A549 (cell line): ENCODE results near the gene TCF7L2.

Experiments used
- CHD2 ChIP-seq: fragments of 150-350 bp; IDR thresholded peaks from 2 replicates; pipeline ENCODE4 v1.6.1; 2014; ENCODE audit warnings: low read length; ENCODE audit not compliant: partially characterized antibody
- HDAC2 ChIP-seq: fragments of 200-600 bp; sonication (generic); IDR thresholded peaks from 2 replicates; pipeline ENCODE4 v1.6.1; 2016
- HOXA7 ChIP-seq: fragments of 250-450 bp; sonication (Bioruptor Pico); IDR thresholded peaks from 2 replicates; pipeline ENCODE4 v1.5.0; 2020; ENCODE audit warnings: mild to moderate bottlenecking, moderate library complexity
- HOXB13 ChIP-seq: fragments of 250-450 bp; sonication (Bioruptor Pico); IDR thresholded peaks from 2 replicates; pipeline ENCODE4 v1.5.0; 2020; ENCODE audit warnings: low read depth, mild to moderate bottlenecking, moderate library complexity
- KDM5A ChIP-seq: fragments of 200-600 bp; sonication (generic); IDR thresholded peaks from 2 replicates; pipeline ENCODE4 v1.6.1; 2016; ENCODE audit warnings: antibody characterized with exemption, mild to moderate bottlenecking
- MAFK ChIP-seq: fragments of 450-650 bp; IDR thresholded peaks from 2 replicates; pipeline ENCODE4 v1.6.1; 2014; ENCODE audit not compliant: partially characterized antibody
- MAZ ChIP-seq: fragments of 150-350 bp; IDR thresholded peaks from 2 replicates; pipeline ENCODE4 v1.6.1; 2014; ENCODE audit warnings: antibody characterized with exemption, low read depth, low read length, borderline replicate concordance
- POLR2A ChIP-seq: IDR thresholded peaks from 2 replicates; pipeline ENCODE4 v1.6.1; 2012; ENCODE audit warnings: mild to moderate bottlenecking, low read length
- POLR2AphosphoS2 ChIP-seq: conservative IDR thresholded peaks from 2 replicates; pipeline ENCODE4 v1.6.1; 2012; ENCODE audit warnings: low read length, improper control_type of control experiment, inconsistent platforms
- RFX5 ChIP-seq: fragments of 450-650 bp; IDR thresholded peaks from 2 replicates; pipeline ENCODE4 v1.7.1; 2014; ENCODE audit warnings: antibody characterized with exemption, mild to moderate bottlenecking, moderate library complexity
- TF ChIP-seq, protein P1 (sequence below): fragments of >200 bp; sonication (Bioruptor Twin); formaldehyde crosslinking; IDR thresholded peaks from 3 replicates; pipeline ENCODE4 v1.5.1; 2016
- TF ChIP-seq, protein P2 (sequence below): IDR thresholded peaks from 2 replicates; pipeline ENCODE4 v1.6.1; 2012
- TF ChIP-seq, protein P3 (sequence below): fragments of 250-450 bp; sonication (Bioruptor Pico); IDR thresholded peaks from 2 replicates; pipeline ENCODE4 v1.5.0; 2021; ENCODE audit warnings: mild to moderate bottlenecking, moderate library complexity, borderline replicate concordance

DNA sequence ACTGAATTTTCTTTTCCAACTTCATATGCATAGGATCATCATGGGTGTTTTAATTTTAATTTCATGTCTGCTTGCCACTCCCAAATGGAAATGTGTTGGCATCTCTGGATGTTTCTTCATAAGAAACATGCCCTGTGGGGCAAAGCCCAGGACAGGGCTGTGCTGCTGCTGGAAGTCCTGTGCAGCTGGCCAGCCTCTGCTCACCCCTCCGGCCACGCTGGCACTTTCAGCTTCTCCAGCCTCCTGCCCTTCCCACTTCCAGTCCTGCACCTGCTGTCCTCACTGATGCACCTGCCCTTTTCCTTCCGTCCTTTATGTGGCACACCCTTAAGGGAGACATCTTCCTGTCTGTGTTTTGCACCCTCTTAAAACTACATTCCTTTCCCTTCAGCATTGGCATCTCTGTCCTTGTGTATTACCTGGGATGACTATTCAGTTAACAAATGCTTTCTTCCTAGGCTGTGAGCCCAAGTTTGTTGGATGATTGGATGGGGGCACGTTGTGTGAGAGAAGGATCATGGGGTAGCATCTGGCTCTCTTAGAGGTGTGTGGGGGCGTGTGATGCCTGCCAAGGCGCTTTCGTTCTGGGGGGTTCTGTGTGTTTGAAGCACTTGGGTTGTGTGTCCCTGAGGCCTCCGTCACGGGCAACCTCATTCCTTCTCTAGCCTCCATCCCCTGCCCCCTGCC, 56.8 kb downstream of the TCF7L2 start:
- TF ChIP-seq HOXB13 (CRISPR knock-in tag) (no peak), MAZ (no peak), CHD2 (no peak), POLR2AphosphoS2 (no peak), MAFK (no peak), HDAC2 (no peak), KDM5A (no peak), POLR2A (no peak), RFX5 (no peak), HOXA7 (CRISPR knock-in tag) (no peak)
- TF ChIP-seq, protein P1, sequence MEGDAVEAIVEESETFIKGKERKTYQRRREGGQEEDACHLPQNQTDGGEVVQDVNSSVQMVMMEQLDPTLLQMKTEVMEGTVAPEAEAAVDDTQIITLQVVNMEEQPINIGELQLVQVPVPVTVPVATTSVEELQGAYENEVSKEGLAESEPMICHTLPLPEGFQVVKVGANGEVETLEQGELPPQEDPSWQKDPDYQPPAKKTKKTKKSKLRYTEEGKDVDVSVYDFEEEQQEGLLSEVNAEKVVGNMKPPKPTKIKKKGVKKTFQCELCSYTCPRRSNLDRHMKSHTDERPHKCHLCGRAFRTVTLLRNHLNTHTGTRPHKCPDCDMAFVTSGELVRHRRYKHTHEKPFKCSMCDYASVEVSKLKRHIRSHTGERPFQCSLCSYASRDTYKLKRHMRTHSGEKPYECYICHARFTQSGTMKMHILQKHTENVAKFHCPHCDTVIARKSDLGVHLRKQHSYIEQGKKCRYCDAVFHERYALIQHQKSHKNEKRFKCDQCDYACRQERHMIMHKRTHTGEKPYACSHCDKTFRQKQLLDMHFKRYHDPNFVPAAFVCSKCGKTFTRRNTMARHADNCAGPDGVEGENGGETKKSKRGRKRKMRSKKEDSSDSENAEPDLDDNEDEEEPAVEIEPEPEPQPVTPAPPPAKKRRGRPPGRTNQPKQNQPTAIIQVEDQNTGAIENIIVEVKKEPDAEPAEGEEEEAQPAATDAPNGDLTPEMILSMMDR = no peak
- TF ChIP-seq, protein P2, sequence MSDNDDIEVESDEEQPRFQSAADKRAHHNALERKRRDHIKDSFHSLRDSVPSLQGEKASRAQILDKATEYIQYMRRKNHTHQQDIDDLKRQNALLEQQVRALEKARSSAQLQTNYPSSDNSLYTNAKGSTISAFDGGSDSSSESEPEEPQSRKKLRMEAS = no peak
- TF ChIP-seq, protein P3, sequence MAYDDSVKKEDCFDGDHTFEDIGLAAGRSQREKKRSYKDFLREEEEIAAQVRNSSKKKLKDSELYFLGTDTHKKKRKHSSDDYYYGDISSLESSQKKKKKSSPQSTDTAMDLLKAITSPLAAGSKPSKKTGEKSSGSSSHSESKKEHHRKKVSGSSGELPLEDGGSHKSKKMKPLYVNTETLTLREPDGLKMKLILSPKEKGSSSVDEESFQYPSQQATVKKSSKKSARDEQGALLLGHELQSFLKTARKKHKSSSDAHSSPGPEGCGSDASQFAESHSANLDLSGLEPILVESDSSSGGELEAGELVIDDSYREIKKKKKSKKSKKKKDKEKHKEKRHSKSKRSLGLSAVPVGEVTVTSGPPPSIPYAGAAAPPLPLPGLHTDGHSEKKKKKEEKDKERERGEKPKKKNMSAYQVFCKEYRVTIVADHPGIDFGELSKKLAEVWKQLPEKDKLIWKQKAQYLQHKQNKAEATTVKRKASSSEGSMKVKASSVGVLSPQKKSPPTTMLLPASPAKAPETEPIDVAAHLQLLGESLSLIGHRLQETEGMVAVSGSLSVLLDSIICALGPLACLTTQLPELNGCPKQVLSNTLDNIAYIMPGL (CRISPR knock-in tag) = no peak
